Hepatocyte (in vitro differentiated cells): ENCODE data around the gene TACC3.

Source experiments
- CTCF ChIP-seq: fragments of 200-600 bp; sonication (generic); IDR thresholded peaks from 2 replicates; pipeline ENCODE4 v1.5.1; 2016; ENCODE audit warnings: antibody characterized with exemption, mild to moderate bottlenecking; ENCODE audit not compliant: poor library complexity
- EZH2 ChIP-seq: fragments of 200-600 bp; sonication (generic); IDR thresholded peaks from 2 replicates; pipeline ENCODE4 v1.6.1; 2016; ENCODE audit warnings: antibody characterized with exemption, mild to moderate bottlenecking, borderline replicate concordance
- EZH2phosphoT487 ChIP-seq: fragments of 200-600 bp; sonication (generic); IDR thresholded peaks from one replicate; pipeline ENCODE4 v1.6.1; 2018; ENCODE audit warnings: antibody characterized with exemption, mild to moderate bottlenecking, low read depth, moderate library complexity; ENCODE audit not compliant: unreplicated experiment, severe bottlenecking

DNA sequence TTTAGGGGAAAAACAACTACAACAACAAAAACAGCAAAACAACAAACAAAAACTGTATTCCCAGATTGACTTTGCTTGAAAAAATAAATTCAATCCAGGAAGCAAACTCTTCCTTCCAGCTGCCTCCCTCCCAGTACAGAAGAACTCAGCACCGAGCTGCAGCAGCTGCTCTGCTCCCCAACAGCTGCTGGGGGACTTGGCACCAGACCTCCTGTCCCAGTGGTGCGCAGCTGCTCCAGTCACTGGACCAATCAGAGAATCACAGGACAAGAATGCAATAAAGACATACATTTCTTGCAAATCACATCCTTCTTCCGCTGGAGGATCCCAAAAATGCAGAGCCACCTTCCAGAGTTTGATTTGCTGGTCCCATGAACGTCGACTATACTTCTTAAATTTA is 25.4 kb upstream of the TACC3 start:
- TF ChIP-seq CTCF: no peak
- no peak for TF ChIP-seq EZH2
- no peak for TF ChIP-seq EZH2phosphoT487
